ENCODE measurements around the gene DMRT1.

DMRT1 gene

DNA sequence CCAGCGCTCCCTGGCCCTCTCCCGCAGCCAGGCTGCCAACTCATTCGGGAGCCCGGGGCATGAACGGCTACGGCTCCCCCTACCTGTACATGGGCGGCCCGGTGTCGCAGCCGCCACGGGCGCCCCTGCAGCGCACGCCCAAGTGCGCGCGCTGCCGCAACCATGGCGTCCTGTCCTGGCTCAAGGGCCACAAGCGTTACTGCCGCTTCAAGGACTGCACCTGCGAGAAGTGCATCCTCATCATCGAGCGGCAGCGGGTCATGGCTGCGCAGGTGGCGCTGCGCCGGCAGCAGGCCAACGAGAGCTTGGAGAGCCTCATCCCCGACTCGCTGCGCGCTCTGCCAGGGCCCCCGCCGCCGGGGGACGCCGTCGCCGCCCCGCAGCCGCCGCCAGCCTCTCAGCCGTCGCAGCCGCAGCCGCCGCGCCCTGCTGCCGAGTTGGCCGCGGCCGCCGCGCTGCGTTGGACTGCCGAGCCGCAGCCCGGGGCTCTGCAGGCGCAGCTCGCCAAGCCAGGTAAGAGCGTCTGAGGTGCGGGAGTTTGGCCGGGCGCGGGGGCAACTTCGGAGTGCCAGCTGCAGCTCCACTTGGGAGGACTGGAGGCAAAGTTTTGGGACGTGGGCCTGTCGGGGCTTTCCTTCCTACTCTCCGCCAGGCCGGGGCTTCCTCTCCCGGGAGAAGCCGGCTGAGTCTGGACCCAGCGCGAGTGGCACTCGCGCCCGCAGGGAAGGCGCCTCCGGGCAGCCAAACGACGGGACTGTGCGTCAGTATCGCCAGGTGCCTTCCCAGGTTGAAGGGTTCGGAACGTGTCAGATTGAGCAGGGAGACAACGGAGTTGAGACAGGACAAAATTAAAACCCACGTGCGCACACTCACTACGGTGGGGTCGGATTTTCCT lies 135.7 kb downstream of the DMRT1 start:
- TF ChIP-seq, protein P1, sequence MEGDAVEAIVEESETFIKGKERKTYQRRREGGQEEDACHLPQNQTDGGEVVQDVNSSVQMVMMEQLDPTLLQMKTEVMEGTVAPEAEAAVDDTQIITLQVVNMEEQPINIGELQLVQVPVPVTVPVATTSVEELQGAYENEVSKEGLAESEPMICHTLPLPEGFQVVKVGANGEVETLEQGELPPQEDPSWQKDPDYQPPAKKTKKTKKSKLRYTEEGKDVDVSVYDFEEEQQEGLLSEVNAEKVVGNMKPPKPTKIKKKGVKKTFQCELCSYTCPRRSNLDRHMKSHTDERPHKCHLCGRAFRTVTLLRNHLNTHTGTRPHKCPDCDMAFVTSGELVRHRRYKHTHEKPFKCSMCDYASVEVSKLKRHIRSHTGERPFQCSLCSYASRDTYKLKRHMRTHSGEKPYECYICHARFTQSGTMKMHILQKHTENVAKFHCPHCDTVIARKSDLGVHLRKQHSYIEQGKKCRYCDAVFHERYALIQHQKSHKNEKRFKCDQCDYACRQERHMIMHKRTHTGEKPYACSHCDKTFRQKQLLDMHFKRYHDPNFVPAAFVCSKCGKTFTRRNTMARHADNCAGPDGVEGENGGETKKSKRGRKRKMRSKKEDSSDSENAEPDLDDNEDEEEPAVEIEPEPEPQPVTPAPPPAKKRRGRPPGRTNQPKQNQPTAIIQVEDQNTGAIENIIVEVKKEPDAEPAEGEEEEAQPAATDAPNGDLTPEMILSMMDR (IDR thresholded peaks at IDR 0.05; ENCODE audit: low read depth, low read length), result no peak
- no peak for DNase-seq (ENCODE audit: extremely low read depth, low read depth)

DNA sequence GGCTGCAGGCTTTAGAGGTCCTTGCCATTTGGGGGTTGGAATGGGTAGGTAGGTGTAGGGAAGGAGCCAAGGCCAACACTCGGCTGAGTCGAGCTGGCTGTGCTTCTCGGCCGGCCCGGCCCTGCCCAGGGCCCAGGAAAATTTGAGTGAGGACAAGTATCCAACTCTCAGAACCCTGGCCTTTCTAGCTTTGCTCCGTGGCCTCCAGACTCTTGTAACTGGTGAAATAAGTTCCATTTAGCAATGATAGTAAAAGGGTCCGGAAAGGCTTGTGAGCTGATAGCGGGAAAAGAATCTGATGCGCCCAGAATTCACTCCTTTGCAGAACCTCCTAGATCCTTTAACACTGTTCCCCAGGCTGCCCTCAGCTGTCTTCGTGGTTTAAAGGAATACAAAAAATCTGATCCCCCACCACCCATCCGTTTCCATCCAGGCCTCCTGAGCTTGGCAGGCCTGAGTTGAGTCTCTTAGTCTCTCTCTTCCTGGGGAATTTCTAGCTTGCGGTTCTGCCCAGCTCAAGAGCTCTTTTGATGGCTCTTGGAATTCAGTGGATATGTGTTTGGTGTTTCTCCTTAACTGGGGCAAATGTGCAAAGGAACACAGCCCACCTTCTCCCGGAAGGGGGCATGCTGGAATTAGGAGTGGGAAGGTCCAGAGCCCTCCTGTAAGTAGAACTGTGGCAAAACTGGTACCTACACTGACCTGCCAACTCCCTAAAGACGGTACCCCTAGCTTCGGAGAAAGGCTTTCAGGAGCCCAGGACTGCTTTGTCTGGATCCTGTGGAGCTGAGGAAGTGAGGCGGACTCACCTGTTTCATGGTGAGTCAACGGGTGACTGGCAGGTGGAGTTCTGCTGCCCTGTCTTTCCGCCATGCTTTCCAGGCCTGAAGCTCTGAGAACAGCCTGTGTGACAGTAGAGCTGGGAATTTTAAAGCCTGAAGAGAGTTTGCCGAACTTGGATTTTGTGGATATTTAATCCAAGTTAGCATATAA lies 136.6 kb downstream of the DMRT1 start:
- no peak for DNase-seq (ENCODE audit: extremely low read depth, low read depth)
- TF ChIP-seq, protein P1 (IDR thresholded peaks at IDR 0.05; ENCODE audit: low read depth, low read length), result no peak

DNA sequence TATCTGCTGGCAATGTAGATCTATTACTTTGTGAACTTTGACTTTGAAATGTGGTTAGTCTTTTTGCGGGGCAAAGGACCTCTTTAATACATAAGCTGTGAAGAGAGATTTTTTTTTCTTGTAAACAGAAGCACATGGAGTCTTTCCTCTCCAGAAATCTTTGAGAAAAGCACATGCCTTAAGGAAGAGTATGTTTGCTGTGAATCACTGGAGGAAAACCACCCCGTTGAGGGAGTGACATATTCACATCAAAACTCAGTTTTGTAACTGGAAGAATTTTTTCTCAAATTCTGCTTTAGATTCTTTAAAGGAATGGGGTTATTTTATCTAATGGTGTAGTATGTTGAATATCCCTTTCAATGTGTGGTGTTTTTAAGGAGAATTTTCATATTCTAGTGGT lies 138.5 kb downstream of the DMRT1 start:
- DNase-seq (ENCODE audit: extremely low read depth, low read depth), result no peak
- TF ChIP-seq, protein P1 (IDR thresholded peaks at IDR 0.05; ENCODE audit: low read depth, low read length), result no peak

DNA sequence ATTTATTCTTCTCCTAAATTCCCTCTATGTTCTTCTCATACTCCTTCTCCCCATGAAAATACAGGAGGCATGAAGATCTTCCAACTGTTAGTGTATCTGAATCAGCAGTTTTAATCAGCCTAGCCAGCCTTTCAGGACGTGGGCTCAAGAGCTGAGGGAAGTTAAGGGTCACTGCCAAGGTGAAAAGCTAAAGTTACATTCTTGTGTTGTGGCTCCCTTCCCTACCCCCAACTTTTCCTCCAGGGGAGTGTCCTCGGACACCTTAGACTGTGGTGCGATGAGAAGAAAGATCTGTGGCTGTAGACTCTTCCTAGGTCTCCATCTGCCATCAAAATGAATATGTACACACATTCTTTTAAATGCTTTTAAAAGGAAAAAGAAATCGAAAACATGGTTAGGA lies 139.1 kb downstream of the DMRT1 start:
- TF ChIP-seq, protein P1 (IDR thresholded peaks at IDR 0.05; ENCODE audit: low read depth, low read length), result no peak
- no peak for DNase-seq (ENCODE audit: extremely low read depth, low read depth)

DNA sequence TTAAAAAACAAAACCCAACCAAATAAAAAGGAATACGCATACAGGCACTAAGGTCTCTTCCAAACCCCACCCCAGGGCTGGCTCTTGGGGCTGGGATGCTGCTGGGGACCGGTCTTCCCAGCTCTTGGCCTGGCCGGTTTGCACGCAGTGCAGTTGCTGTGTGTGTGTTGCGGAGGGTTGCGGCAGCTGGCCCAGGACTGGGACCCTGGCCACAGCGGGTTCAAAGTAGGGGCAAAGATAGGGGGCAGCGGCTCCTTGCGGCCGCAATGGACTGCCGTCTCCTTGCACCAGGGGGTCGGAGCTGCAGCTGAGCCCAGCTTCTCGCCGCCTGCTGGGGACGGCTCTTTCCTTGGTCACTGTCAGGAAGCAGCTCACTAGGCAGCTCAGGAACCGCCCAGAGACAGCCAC lies 140.0 kb downstream of the DMRT1 start:
- TF ChIP-seq, protein P1 (IDR thresholded peaks at IDR 0.05; ENCODE audit: low read depth, low read length), result no peak
- no peak for DNase-seq (ENCODE audit: extremely low read depth, low read depth)

DNA sequence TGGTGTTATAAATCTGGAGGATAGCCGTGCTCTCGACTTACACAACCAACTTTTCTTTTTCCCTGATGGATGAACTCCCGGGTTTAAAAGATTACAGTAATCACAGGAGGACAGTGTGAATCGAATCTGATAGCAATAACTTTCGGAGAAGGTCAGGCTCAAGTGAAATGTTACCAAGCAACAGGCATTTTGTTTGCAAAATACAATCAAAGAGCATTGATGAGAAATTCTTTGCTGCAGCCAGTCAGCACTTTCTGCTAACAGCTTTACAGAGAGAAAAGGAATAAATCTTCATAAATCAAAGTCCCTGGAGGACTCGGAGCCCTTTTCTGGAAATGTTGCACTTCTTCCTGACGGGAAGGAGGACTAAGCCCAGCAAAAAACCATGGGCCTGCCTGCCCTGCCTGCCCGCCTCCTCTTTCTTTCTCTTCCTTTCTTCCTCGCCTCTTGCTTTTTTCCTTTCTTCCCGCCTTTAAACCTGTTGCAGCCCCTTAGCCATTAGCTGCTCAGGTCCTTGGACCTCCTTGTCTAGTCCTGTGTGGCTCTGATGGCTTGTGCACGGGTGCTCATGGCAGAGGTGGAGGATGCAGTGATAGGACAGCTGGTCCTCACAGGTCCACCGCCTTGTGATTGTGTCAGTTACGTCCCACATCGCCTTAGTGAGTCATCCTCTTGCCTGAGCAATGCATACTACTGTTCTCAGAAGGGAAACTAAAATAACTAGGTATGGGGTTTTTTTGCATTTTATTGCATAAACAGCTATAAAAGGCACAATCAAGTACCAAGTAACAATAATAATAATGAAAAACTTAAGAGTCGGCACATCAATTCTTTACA lies 141.1 kb downstream of the DMRT1 start:
- TF ChIP-seq, protein P1 (IDR thresholded peaks at IDR 0.05; ENCODE audit: low read depth, low read length), result no peak
- DNase-seq (ENCODE audit: extremely low read depth, low read depth), result no peak
